Stomach (tissue), 9 donors: Measurements from ENCODE around the gene AP1S3. TPM values are rescaled to one million over a fixed set of nuclear protein-coding genes. Genes with fewer than 3 reads are reported as not detected.

ENCODE experiments used
- DNase-seq, 2 donors: peaks; one replicate each; pipeline versions ENCODE4 v3.0.0 to v3.0.0-alpha.2; 2013 to 2019
- H3K27ac ChIP-seq, 5 donors: fragments of 200-600 bp in 4 of 5; sonication (generic) in 4 of 5; one replicate each; pipeline ENCODE4 v1.5.1; 2013 to 2019; ENCODE audit warnings: mild to moderate bottlenecking in 1 of 5, moderate library complexity in 1 of 5
- H3K27me3 ChIP-seq, 3 donors: fragments of 200-600 bp; sonication (generic); one replicate each; pipeline ENCODE4 v1.5.1; 2017 to 2019; ENCODE audit warnings: mixed run types in 1 of 3
- H3K36me3 ChIP-seq, 4 donors: fragments of 200-600 bp; sonication (generic); 1 replicate in 3 of 4; 2 replicates in 1 of 4; pipeline ENCODE4 v1.5.1; 2016 to 2019
- H3K4me1 ChIP-seq, 4 donors: fragments of 200-600 bp; sonication (generic); one replicate each; pipeline ENCODE4 v1.5.1; 2016 to 2019
- H3K4me3 ChIP-seq, 4 donors: fragments of 200-600 bp; sonication (generic) in 3 of 4; one replicate each; pipeline ENCODE4 v1.5.1; 2016 to 2019; ENCODE audit warnings: mild to moderate bottlenecking in 1 of 4
- H3K9me3 ChIP-seq, 4 donors: fragments of 200-600 bp; sonication (generic); one replicate each; pipeline ENCODE4 v1.5.1; 2016 to 2019
- CTCF ChIP-seq, 7 experiments: fragments of 450-650 bp in 4 of 7; fragments of 200-600 bp in 3 of 7; sonication (generic) in 3 of 7; IDR thresholded peaks; one replicate each; pipeline ENCODE4 v1.5.1; 2016 to 2019; ENCODE audit warnings: antibody characterized with exemption in 7 of 7, control low read depth in 2 of 7, mild to moderate bottlenecking in 1 of 7
- EP300 ChIP-seq: sonication (generic); formaldehyde crosslinking; IDR thresholded peaks from one replicate; pipeline ENCODE4 v1.6.1; 2017; ENCODE audit warnings: antibody characterized with exemption
- POLR2A ChIP-seq, 4 donors: fragments of 450-650 bp; IDR thresholded peaks; one replicate each; pipeline ENCODE4 v1.6.1; 2016; ENCODE audit warnings: antibody characterized with exemption in 4 of 4, control low read depth in 2 of 4, mild to moderate bottlenecking in 1 of 4, moderate library complexity in 1 of 4
- POLR2AphosphoS5 ChIP-seq, 3 donors: sonication (generic); formaldehyde crosslinking; IDR thresholded peaks; one replicate each; pipeline ENCODE4 v1.6.1; 2016; ENCODE audit warnings: antibody characterized with exemption in 3 of 3
- WGBS, 5 donors: extraction: QIAGEN DNeasy Blood & Tissue Kit in 3 of 5; methylation state at CpG; one replicate each; pipeline versions ENCODE4 v1.1.5 to v1.1.7; 2013 to 2018; 5-methylcytosine and 5-hydroxymethylcytosine counted together
- intact Hi-C: fragments of 100-400 bp; cut with DNase I; formaldehyde crosslinking; loops from one replicate; pipeline ENCODE4 v1.15.1; 2023; ENCODE audit warnings: low total_unique reads
- polyA plus RNA-seq, 3 donors: library from polyadenylated mRNA; stranded (reverse); fragments of 200-250 nt; gene quantifications; one replicate each; pipeline ENCODE4 v1.2.3, GENCODE V29; 2013
- total RNA-seq, 5 donors: library from RNA; depleted of rRNA; stranded (reverse); fragments of >200 nt; gene quantifications; one replicate each; pipeline versions ENCODE4 v1.1.0 to v1.2.3, GENCODE V29; 2014 to 2016
- donor health status: healthy with polysubstance abuse.
- donor health status: Bipolar disorder and iron deficiency.
- donor health status: healthy.

The AP1S3 gene
- total and polyA plus RNA-seq, 8 donors: 1.5 to 18.2 (median 6.1) TPM; not detected in 2

DNA sequence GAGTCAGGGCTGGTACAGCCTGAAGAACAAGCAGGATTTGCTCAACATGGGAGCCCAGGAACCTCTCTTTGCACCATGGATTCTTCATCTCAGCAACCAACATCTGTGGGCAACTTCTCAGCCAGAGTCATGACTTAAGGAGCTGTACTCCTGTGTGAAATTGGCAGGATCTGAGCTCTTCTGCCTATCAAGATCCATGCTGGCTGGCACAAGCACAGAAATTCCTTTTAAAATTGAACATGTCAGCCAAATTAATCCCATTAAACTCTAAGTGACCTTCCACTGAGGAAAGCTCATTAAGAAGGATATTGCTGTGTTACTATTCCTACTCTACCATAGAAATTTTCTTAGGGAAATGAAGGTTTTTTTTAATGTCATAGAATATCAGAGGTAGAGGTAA lies 124.7 kb downstream of the AP1S3 start:
- H3K4me1 ChIP-seq: no peaks in the 10 kb centered on the region
- no peaks in the 10 kb centered on the region for H3K36me3 ChIP-seq
- H3K27ac ChIP-seq: no peak overlapping the region
- TF ChIP-seq POLR2A (IDR thresholded peaks at IDR 0.05) (no peak), EP300 (no peak), POLR2AphosphoS5 (IDR thresholded peaks at IDR 0.05) (no peak), CTCF (IDR thresholded peaks at IDR 0.05) (no peak)
- H3K9me3 ChIP-seq: peaks cover 0 to 5% (median 2%) of the 10 kb centered on the region in 4 donors
- intact Hi-C loops: no loop called here
- no peaks in the 10 kb centered on the region for H3K27me3 ChIP-seq
- no peak for DNase-seq
- no peak overlapping the region for H3K4me3 ChIP-seq

- WGBS, 5 donors: 89 to 97% (median 94%) methylated on average over 8 of the region's 8 CpGs
- peaks cover 0 to 5% (median 1%) of the 10 kb centered on the region in 4 donors for H3K9me3 ChIP-seq
- H3K27me3 ChIP-seq: no peaks in the 10 kb centered on the region
- intact Hi-C loops: no loop called here
- no peak for DNase-seq
- TF ChIP-seq CTCF (IDR thresholded peaks at IDR 0.05): no peak
- TF ChIP-seq POLR2A (IDR thresholded peaks at IDR 0.05): no peak
- TF ChIP-seq EP300: no peak
- TF ChIP-seq POLR2AphosphoS5 (IDR thresholded peaks at IDR 0.05): no peak
- no peak overlapping the region for H3K4me3 ChIP-seq
- H3K27ac ChIP-seq: no peak overlapping the region
- H3K36me3 ChIP-seq: no peaks in the 10 kb centered on the region
- no peaks in the 10 kb centered on the region for H3K4me1 ChIP-seq
Observed at GRCh38 chr2:223711596-223712326, 125.6 kb downstream of the AP1S3 start.

Other genes with a start within 250 kb of the AP1S3 start
- gene SCG2, start 235.2 kb downstream of the AP1S3 start, total RNA-seq: 10 to 100 TPM in 2 of 5 donors, 1 to 10 TPM in 2, under 1 TPM in 1; 0.58 to 11.7 (median 7.1) TPM
- 1 to 10 TPM; 1.1 to 4.2 (median 1.2) TPM for gene SCG2, start 235.2 kb downstream of the AP1S3 start, polyA plus RNA-seq
- 100 to 1,000 TPM in 1 of 5 donors, 10 to 100 TPM in 4; 29.0 to 134 (median 94.5) TPM for gene WDFY1, start 107.8 kb upstream of the AP1S3 start, total RNA-seq
- gene WDFY1, start 107.8 kb upstream of the AP1S3 start, polyA plus RNA-seq: 10 to 100 TPM in 2 of 3 donors, 1 to 10 TPM in 1; 8.2 to 17.9 (median 13.5) TPM
- gene MRPL44, start 119.9 kb upstream of the AP1S3 start, total RNA-seq: 10 to 100 TPM in 3 of 5 donors, 1 to 10 TPM in 1, under 1 TPM in 1; 0.87 to 80.8 (median 10.6) TPM
- gene MRPL44, start 119.9 kb upstream of the AP1S3 start, polyA plus RNA-seq: 10 to 100 TPM; 17.9 to 25.1 (median 20.3) TPM
- 10 to 100 TPM in 3 of 5 donors, 1 to 10 TPM in 1, not detected in 1; 5.1 to 27.4 (median 11.5) TPM for gene SERPINE2, start 201.7 kb upstream of the AP1S3 start, total RNA-seq
- 10 to 100 TPM in 1 of 3 donors, 1 to 10 TPM in 2; 1.8 to 12.9 (median 8.3) TPM for gene SERPINE2, start 201.7 kb upstream of the AP1S3 start, polyA plus RNA-seq